Osteocyte (in vitro differentiated cells): Measurements from ENCODE around the gene TRIO. TPM values are rescaled to one million over a fixed set of nuclear protein-coding genes. Genes with fewer than 3 reads are reported as not detected.

ENCODE experiments used
- DNase-seq: peaks from one replicate; pipeline ENCODE4 v3.0.0; 2021; ENCODE audit warnings: mixed read lengths; ENCODE audit not compliant: unreplicated experiment; ENCODE audit errors: extremely low spot score
- H3K27ac Mint-ChIP-seq: one replicate; pipeline ENCODE4 v1.8.0; 2021; ENCODE audit warnings: mild to moderate bottlenecking, mixed read lengths; ENCODE audit not compliant: unreplicated experiment
- H3K27me3 Mint-ChIP-seq: one replicate; pipeline ENCODE4 v1.8.0; 2021; ENCODE audit warnings: mixed read lengths; ENCODE audit not compliant: unreplicated experiment
- H3K36me3 Mint-ChIP-seq: one replicate; pipeline ENCODE4 v1.8.0; 2021; ENCODE audit warnings: mixed read lengths; ENCODE audit not compliant: unreplicated experiment
- H3K4me1 Mint-ChIP-seq: one replicate; pipeline ENCODE4 v1.8.0; 2021; ENCODE audit warnings: mixed read lengths; ENCODE audit not compliant: unreplicated experiment
- H3K4me3 Mint-ChIP-seq: one replicate; pipeline ENCODE4 v1.8.0; 2021; ENCODE audit warnings: mild to moderate bottlenecking, moderate library complexity, mixed read lengths; ENCODE audit not compliant: unreplicated experiment
- H3K9me3 Mint-ChIP-seq: one replicate; pipeline ENCODE4 v1.8.0; 2021; ENCODE audit warnings: mixed read lengths; ENCODE audit not compliant: unreplicated experiment
- total RNA-seq: library from RNA; stranded (reverse); gene quantifications from 2 replicates; pipeline ENCODE4 v1.2.1, GENCODE V29; 2021
- TF ChIP-seq, protein P1 (sequence below): fragments of 200-600 bp; sonication (generic); IDR thresholded peaks from 2 replicates; pipeline ENCODE4 v1.5.0; 2021; ENCODE audit warnings: antibody characterized with exemption, mild to moderate bottlenecking, moderate library complexity

The TRIO gene
- total RNA-seq, 1 donor from 2014 or later = 336 TPM

DNA sequence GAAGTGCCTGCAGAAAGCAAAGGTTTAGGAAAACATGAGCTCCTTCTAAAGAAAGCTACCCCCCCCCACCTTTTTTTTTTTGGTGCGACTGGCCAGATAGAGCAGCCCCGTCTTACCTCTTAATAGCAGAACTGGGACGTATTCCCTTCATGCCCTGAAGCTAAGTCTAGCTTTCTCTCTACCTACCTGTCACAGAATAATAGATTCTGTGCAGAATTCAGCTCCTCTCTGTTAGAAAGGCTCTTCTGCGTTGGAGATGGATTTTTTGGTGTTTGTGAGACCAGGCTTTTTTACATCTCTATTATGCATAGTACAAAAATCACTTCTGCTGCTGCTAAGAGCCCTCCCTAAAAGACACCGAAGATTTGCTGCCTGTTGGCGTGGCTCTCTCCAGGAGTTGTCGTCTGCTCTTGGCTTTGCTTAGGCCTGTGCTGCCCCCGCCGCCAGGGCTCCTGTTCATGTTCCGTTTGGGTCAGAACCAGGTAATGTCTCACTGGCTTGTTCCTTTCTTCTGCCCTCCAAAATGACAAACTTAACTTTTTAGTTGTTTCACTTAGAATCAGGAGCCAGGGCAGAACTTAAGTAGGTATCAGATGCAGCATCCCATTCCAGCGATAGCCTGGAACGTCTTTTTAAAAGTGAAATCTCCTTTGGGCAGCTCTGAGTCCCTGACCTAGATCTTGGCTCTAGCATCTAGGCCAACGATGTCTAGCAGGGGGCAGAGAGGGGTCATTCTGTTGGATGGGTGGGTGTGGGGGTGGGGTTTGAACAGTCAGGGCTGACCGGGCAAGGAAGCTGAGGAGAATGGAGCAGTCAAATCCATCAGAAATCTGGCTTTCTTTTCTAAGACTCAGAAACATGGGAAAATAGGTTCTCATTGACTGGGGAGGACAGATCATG lies 2.5 kb downstream of the TRIO start:
- TF ChIP-seq, protein P1, sequence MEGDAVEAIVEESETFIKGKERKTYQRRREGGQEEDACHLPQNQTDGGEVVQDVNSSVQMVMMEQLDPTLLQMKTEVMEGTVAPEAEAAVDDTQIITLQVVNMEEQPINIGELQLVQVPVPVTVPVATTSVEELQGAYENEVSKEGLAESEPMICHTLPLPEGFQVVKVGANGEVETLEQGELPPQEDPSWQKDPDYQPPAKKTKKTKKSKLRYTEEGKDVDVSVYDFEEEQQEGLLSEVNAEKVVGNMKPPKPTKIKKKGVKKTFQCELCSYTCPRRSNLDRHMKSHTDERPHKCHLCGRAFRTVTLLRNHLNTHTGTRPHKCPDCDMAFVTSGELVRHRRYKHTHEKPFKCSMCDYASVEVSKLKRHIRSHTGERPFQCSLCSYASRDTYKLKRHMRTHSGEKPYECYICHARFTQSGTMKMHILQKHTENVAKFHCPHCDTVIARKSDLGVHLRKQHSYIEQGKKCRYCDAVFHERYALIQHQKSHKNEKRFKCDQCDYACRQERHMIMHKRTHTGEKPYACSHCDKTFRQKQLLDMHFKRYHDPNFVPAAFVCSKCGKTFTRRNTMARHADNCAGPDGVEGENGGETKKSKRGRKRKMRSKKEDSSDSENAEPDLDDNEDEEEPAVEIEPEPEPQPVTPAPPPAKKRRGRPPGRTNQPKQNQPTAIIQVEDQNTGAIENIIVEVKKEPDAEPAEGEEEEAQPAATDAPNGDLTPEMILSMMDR = no peak
- no peak for DNase-seq
- Mint-ChIP-seq H3K4me3 (peak overlapping the region; percentile 78), H3K4me1 (peaks cover 61% of the 10 kb centered on the region), H3K27ac (peak overlapping the region; percentile 80), H3K9me3 (no peaks in the 10 kb centered on the region), H3K27me3 (no peaks in the 10 kb centered on the region), H3K36me3 (no peaks in the 10 kb centered on the region)

DNA sequence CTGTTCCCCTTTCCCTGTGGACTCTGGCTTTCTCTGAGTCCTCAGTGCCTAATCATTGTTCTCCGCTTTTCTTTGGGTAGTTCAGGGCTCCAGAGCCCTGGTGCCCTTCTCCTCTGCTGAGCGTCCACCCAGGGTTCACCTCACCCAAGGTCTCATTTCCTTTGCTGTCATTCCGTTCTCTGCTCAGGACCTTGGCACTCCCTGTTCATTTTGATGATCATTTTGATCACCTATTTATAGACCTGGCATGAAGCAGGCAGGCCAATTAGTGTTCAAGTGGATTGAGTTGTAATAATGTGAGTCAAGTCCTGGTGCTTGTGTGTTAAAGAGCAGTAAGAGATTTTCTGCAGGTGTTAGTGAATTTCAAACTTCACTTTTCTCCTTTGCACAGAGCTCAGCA lies 3.6 kb downstream of the TRIO start:
- Mint-ChIP-seq H3K9me3 (no peaks in the 10 kb centered on the region), H3K4me1 (peaks cover 68% of the 10 kb centered on the region), H3K27ac (peak overlapping the region; percentile 80), H3K4me3 (peak overlapping the region; percentile 78), H3K27me3 (no peaks in the 10 kb centered on the region), H3K36me3 (no peaks in the 10 kb centered on the region)
- TF ChIP-seq, protein P1 = no peak
- no peak for DNase-seq

DNA sequence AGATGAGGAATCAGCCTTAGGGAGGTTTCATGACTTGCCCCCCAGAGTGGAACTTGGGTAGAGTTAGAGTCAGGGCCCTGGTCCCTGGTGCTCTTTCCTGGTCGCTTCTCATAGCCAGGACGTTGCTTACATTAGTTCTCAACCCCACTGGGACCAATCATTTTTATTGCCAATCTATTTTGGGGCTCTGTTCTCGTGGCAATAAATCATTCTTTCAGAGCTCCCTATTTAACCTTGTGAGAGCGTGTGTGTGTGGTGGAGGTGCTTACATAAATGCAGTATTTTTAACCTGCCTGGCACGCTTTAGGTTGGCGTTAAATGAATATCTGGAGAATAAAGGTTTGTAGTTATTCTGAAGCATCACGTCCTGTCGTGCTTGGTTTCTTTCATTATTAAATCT lies 4.1 kb downstream of the TRIO start:
- H3K36me3 Mint-ChIP-seq = no peaks in the 10 kb centered on the region
- no peaks in the 10 kb centered on the region for H3K9me3 Mint-ChIP-seq
- TF ChIP-seq, protein P1 = no peak
- no peaks in the 10 kb centered on the region for H3K27me3 Mint-ChIP-seq
- DNase-seq = no peak
- peak overlapping the region; percentile 78 for H3K4me3 Mint-ChIP-seq
- H3K27ac Mint-ChIP-seq = peak overlapping the region; percentile 80
- H3K4me1 Mint-ChIP-seq = peaks cover 67% of the 10 kb centered on the region

DNA sequence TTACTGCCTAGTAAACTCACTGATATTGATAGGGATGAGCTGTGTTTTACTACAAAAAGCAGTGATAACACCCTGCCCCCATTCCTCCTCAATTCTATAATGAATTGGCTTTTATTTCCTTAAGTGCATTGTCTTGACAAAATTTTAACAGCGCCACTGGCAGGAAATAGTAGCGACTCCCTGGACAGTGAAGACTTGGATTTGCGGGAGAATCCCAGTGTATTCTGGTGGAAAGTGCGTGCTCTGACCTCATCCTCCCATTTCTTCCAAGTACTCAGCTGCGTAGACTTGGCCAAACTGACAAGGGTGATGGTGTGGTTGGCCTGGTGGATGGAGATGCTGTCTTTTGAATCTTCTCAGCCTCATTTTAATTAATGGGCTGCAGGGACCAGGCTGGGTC lies 5.3 kb downstream of the TRIO start:
- Mint-ChIP-seq H3K9me3 (no peaks in the 10 kb centered on the region), H3K36me3 (no peaks in the 10 kb centered on the region), H3K27me3 (no peaks in the 10 kb centered on the region), H3K27ac (peak overlapping the region; percentile 78), H3K4me3 (no peak overlapping the region), H3K4me1 (peaks cover 63% of the 10 kb centered on the region)
- no peak for DNase-seq
- TF ChIP-seq, protein P1 = no peak

DNA sequence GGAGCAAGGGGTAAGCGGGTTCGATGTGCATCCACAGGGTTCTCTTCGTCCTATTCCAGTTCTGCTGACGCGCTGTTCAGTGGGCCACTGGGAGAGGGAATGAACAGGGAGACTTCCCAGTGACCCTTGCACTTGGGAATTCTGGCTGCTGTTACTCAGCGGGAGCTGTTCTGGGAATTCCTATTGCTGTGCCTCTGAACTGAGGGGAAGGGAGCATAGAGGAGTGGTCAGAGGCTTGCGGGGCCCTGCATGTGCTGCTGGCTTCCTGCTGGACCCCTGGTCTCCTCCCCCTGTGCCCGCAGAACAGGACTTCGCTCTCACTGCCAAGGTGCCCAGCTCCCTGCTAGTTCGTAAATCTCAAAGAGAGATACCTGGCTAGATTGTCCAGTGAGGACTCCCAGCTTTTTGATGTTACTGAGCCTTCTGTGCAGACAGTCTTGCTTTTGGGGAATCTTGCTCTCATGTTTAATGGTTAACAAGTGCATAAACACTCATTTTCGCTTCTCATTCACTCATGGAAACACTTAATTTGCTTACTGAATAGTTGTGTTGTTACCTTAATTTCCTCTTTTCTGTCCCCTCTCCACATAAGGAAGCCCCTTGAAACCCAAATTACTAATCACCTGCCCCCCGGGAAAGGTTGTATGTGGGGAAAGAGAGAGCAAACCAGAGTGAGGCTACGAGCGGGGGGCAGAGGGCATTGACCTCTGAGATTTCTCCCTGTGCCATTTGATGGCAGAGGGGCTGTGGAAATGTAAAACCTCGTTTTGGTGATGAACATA lies 5.9 kb downstream of the TRIO start:
- peak overlapping the region; percentile 78 for H3K27ac Mint-ChIP-seq
- DNase-seq = no peak

More for the DNA sequence above, 5.9 kb downstream of the TRIO start:
- Mint-ChIP-seq H3K36me3 (no peaks in the 10 kb centered on the region), H3K9me3 (no peaks in the 10 kb centered on the region), H3K4me3 (no peak overlapping the region), H3K4me1 (peaks cover 63% of the 10 kb centered on the region), H3K27me3 (no peaks in the 10 kb centered on the region)
- TF ChIP-seq, protein P1 = no peak
